OCI-LY7 (cell line): ENCODE data around the gene VPS13D.

Source experiments
- CTCF ChIP-seq: fragments of 200-600 bp; sonication (generic); conservative IDR thresholded peaks from 2 replicates; pipeline ENCODE4 v1.5.1; 2014; ENCODE audit warnings: mild to moderate bottlenecking, antibody characterized with exemption, low read length, moderate library complexity, mixed read lengths
- EZH2phosphoT487 ChIP-seq: fragments of 200-600 bp; sonication (generic); IDR thresholded peaks from 2 replicates; pipeline ENCODE4 v1.6.1; 2018; ENCODE audit warnings: low read depth, borderline replicate concordance, mild to moderate bottlenecking, mixed run types, antibody characterized with exemption, low read length, moderate library complexity, mixed read lengths

GRCh38 chr1:12511128-12511484 is 281.3 kb downstream of the VPS13D start:
- TF ChIP-seq CTCF (no peak), EZH2phosphoT487 (no peak)
